Measurements from ENCODE around the gene KLHL42. TPM values are rescaled to one million over a fixed set of nuclear protein-coding genes. Genes with fewer than 3 reads are reported as not detected.

KLHL42 gene
- total and polyA plus RNA-seq, 10 of the 15 experiments (the other 5 are each of a cell fraction or from before 2014, with no cell fraction given), result 2.1 to 18.2 (median 13.1) TPM

- CTCF ChIA-PET, result interaction anchor here (1.3 to 5.3 kb wide), 4 partner anchors 14 to 108 kb away, joined by 4 to 21 read pairs (median 6); no protein-coding TSS in a partner anchor
Measured at GRCh38 chr12:27840229-27840999, 60.4 kb downstream of the KLHL42 start.

More at GRCh38 chr12:27840229-27840999, 60.4 kb downstream of the KLHL42 start:
- RAD21 ChIA-PET (ENCODE audit: unreplicated experiment), result interaction anchor here (0.8 to 1.4 kb wide), 4 partner anchors 19 to 108 kb away, joined by 3 to 5 read pairs (median 3); no protein-coding TSS in a partner anchor
- Histone ChIP-seq H4K20me1 (ENCODE audit: control insufficient read depth, insufficient read depth) (no peaks in the 10 kb centered on the region), H3K27ac (ENCODE audit: control insufficient read depth, insufficient read depth) (no peak overlapping the region; the same call in 1 of the 2 replicates), H2AFZ (ENCODE audit: control insufficient read depth, low read depth, low read length) (peak overlapping the region; percentile 39; the same call in 1 of the 2 replicates), H3K9me3 (replicated peaks; ENCODE audit: control insufficient read depth, insufficient read depth, low read length) (no peaks in the 10 kb centered on the region), H3K9ac (ENCODE audit: control insufficient read depth, insufficient read depth, low read length) (no peak overlapping the region), H3K79me2 (ENCODE audit: control insufficient read depth, insufficient read depth, low read length) (no peaks in the 10 kb centered on the region), H3K4me3 (no peak overlapping the region), H3K4me2 (ENCODE audit: control insufficient read depth, insufficient read depth) (peak overlapping the region; percentile 11), H3K4me1 (ENCODE audit: control insufficient read depth, insufficient read depth, low read length) (peaks cover 12% of the 10 kb centered on the region), H3K27me3 (replicated peaks in 1 of 2; ENCODE audit: control insufficient read depth in 2 of 2, insufficient read depth in 2 of 2, low read length in 1 of 2) (no peaks in the 10 kb centered on the region), H3K36me3 (ENCODE audit: control insufficient read depth in 2 of 2, insufficient read depth in 2 of 2, low read length in 1 of 2) (no peaks in the 10 kb centered on the region)
- in situ Hi-C loops (cut with MboI) (no loop called here), intact Hi-C loops (cut with micrococcal nuclease; ENCODE audit: unreplicated experiment) (no loop called here)
- no TSS peak for BruUV-seq (replicated peaks)
- 24% methylated on average over 3 of the region's 3 CpGs for WGBS (ENCODE audit: insufficient coverage, insufficient replicate concordance, low lambda C conversion rate, missing lambda C conversion rate)
- POLR2A ChIA-PET, result interaction anchor here (0.5 to 0.9 kb wide), 2 partner anchors 21 to 63 kb away, joined by 3 read pairs; no protein-coding TSS in a partner anchor
- no peak for DNase-seq (ENCODE audit: low read depth, low spot score)
- peak; percentile 71 for ATAC-seq
- TF ChIP-seq SPI1 (IDR thresholded peaks at IDR 0.05; ENCODE audit: borderline replicate concordance, insufficient read depth, low read depth, low read length) (0 out of 2 replicates have a peak, but pooled peaks have one; percentile 29), IKZF2 (IDR thresholded peaks at IDR 0.05) (0 out of 4 replicates have a peak, but pooled peaks of 1 of the 2 experiments have one; percentile 20), IKZF1 (conservative IDR thresholded peaks at IDR 0.05) (0 out of 2 replicates have a peak, but pooled peaks have one; percentile 11), FOS (IDR thresholded peaks at IDR 0.05; ENCODE audit: borderline replicate concordance, extremely low read depth, insufficient read length) (no peak), RUNX3 (IDR thresholded peaks at IDR 0.05; ENCODE audit: low read length) (peak; percentile 53), MTA2 (IDR thresholded peaks at IDR 0.05; ENCODE audit: low read depth) (0 out of 2 replicates have a peak, but pooled peaks have one; percentile 26), RAD51 (IDR thresholded peaks at IDR 0.05) (no peak)
- TF ChIP-seq, protein P1, sequence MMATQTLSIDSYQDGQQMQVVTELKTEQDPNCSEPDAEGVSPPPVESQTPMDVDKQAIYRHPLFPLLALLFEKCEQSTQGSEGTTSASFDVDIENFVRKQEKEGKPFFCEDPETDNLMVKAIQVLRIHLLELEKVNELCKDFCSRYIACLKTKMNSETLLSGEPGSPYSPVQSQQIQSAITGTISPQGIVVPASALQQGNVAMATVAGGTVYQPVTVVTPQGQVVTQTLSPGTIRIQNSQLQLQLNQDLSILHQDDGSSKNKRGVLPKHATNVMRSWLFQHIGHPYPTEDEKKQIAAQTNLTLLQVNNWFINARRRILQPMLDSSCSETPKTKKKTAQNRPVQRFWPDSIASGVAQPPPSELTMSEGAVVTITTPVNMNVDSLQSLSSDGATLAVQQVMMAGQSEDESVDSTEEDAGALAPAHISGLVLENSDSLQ (IDR thresholded peaks at IDR 0.05), result peak; percentile 45; the same call in 1 of the 2 replicates
- SMC1A ChIA-PET (ENCODE audit: uncharacterized antibody, unreplicated experiment), result interaction anchor here (0.6 to 1.0 kb wide), 3 partner anchors 10 to 31 kb away, joined by 3 to 4 read pairs (median 3); no protein-coding TSS in a partner anchor
- FAIRE-seq, result peak; percentile 35
